HepG2 (cell line): ENCODE measurements around the gene UAP1L1. TPM values are rescaled to one million over a fixed set of nuclear protein-coding genes. Genes with fewer than 3 reads are reported as not detected.
A peak's percentile ranks its signal among the peaks of the same experiment; 100 is the strongest.

Source experiments
- AGO1 ChIP-seq: fragments of 200-400 bp; formaldehyde crosslinking; IDR thresholded peaks from 2 replicates; pipeline ENCODE4 v1.6.1; 2017; ENCODE audit warnings: mild to moderate bottlenecking, low read depth, low read length, moderate library complexity; ENCODE audit not compliant: poor library complexity, severe bottlenecking
- ASH2L ChIP-seq: fragments of 300-600, 200-600 bp; sonication (generic); IDR thresholded peaks from 2 replicates; pipeline ENCODE4 v1.7.0; 2017; ENCODE audit warnings: low read depth, mild to moderate bottlenecking, moderate library complexity, mixed read lengths, low read length; ENCODE audit not compliant: insufficient read length
- GABPB1 ChIP-seq: IDR thresholded peaks from 2 replicates; pipeline ENCODE4 v1.6.1; 2016; ENCODE audit warnings: mild to moderate bottlenecking, missing genetic modification reagents, moderate library complexity, missing compliant biosample characterization
- HOXA3 ChIP-seq: sonication (generic); formaldehyde crosslinking; IDR thresholded peaks from 2 replicates; pipeline ENCODE4 v1.5.0; 2020; ENCODE audit warnings: missing genetic modification reagents
- KDM3A ChIP-seq: IDR thresholded peaks from 2 replicates; pipeline ENCODE4 v1.6.1; 2018; ENCODE audit warnings: low read depth, missing compliant biosample characterization
- TAF1 ChIP-seq: sonication (generic); formaldehyde crosslinking; IDR thresholded peaks from 2 replicates; pipeline ENCODE4 v1.4.0; 2020; ENCODE audit warnings: missing genetic modification reagents
- THAP11 ChIP-seq: IDR thresholded peaks from 2 replicates; pipeline ENCODE4 v1.6.1; 2016; ENCODE audit warnings: missing biosample characterization, missing genetic modification reagents
- ZC3H13 ChIP-seq: sonication (generic); formaldehyde crosslinking; IDR thresholded peaks from 2 replicates; pipeline ENCODE4 v1.8.1; 2023; ENCODE audit warnings: mild to moderate bottlenecking, missing genetic modification reagents, moderate library complexity
- ZFX ChIP-seq: sonication (generic); formaldehyde crosslinking; IDR thresholded peaks from 2 replicates; pipeline ENCODE4 v1.4.0; 2020; ENCODE audit warnings: mild to moderate bottlenecking, low read depth, missing genetic modification reagents, moderate library complexity
- ZFY ChIP-seq: sonication (generic); formaldehyde crosslinking; IDR thresholded peaks from 2 replicates; pipeline ENCODE4 v1.4.0; 2020; ENCODE audit warnings: missing genetic modification reagents
- ZNF687 ChIP-seq: sonication (generic); formaldehyde crosslinking; IDR thresholded peaks from 2 replicates; pipeline ENCODE4 v1.5.1; 2020; ENCODE audit warnings: mild to moderate bottlenecking, missing genetic modification reagents, moderate library complexity
- ZNF749 ChIP-seq: sonication (generic); formaldehyde crosslinking; IDR thresholded peaks from 2 replicates; pipeline ENCODE4 v1.8.0; 2022; ENCODE audit warnings: mild to moderate bottlenecking, missing genetic modification reagents, moderate library complexity, borderline replicate concordance
- polyA plus RNA-seq, 8 experiments: library from polyadenylated mRNA; depleted of rRNA in 3 of 8; stranded (reverse) in 7 of 8; unstranded in 1 of 8; fragments of >200 nt; fragmentation: Illumina TruSeq in 4 of 8; extraction: Trizol in 4 of 8; gene quantifications; 2 replicates each; pipeline versions ENCODE4 v1.2.1 to v1.2.3, GENCODE V29; 2011 to 2016; ENCODE audit warnings: low read depth in 4 of 8, missing spikeins in 1 of 8, mixed read lengths in 1 of 8; ENCODE audit not compliant: insufficient read depth in 1 of 8
- total RNA-seq, 5 experiments: library from RNA; depleted of rRNA; stranded (reverse); fragments of >200 nt; fragmentation: Illumina TruSeq; extraction: Trizol; gene quantifications; 2 replicates each; pipeline ENCODE4 v1.2.3, GENCODE V29; 2016; ENCODE audit warnings: low read depth in 1 of 5
- TF ChIP-seq, protein P1 (sequence below): sonication (generic); formaldehyde crosslinking; IDR thresholded peaks from 2 replicates; pipeline ENCODE4 v1.4.0; 2020; ENCODE audit warnings: mild to moderate bottlenecking, missing genetic modification reagents
- TF ChIP-seq, protein P2 (sequence below): sonication (generic); formaldehyde crosslinking; IDR thresholded peaks from 2 replicates; pipeline ENCODE4 v1.5.0; 2020; ENCODE audit warnings: mild to moderate bottlenecking, missing genetic modification reagents
- TF ChIP-seq, protein P3 (sequence below): IDR thresholded peaks from 2 replicates; pipeline ENCODE4 v1.6.1; 2016; ENCODE audit warnings: missing compliant biosample characterization, missing genetic modification reagents, borderline replicate concordance
- TF ChIP-seq, protein P4 (sequence below): sonication (generic); formaldehyde crosslinking; IDR thresholded peaks from 2 replicates; pipeline ENCODE4 v1.8.0; 2022; ENCODE audit warnings: low read depth, missing genetic modification reagents

The UAP1L1 gene
- total and polyA plus RNA-seq, 2 of the 13 experiments (the other 11 are each of a cell fraction or from before 2014, with no cell fraction given) = 5.4 to 6.4 TPM

DNA sequence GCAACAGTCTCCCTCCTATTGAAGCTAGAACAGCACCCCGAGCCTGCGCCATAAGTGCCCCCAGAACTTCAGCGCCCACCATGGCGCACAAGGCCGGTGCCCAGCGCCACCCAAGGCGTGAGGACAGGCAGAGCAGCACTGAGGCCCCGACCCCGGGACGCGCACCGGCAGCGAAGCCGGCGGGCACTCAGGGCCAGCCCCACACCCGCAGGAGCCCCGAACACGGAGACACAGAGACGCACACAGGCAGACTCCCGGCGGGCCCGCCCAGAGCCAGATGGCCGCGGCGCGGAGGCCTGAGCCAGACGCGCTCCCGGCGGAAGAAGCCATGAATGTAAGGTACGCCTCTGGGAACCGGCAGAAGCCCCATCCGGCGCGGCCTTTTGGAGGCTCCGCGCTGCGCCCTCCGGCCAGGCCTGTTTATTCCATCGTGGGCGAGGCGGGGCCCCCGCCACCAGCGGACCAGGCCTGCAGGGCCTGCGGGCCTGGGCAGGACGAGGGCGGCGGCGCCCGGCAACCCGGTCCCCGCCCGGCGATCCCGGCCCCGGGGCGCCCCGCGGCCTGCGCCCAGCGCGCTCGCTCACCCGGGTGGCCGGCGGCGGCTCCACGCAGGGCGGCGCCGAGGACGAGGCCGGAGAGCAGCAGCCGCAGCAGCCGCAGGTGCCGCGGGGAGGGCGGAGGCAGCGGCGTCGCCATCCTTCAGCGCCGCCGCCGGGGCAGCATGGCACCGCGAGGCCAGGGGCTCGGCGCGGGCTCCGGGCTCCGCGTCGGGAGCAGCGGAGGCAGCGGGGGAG lies 31.8 kb upstream of the UAP1L1 start (continued):
- TF ChIP-seq, protein P1, sequence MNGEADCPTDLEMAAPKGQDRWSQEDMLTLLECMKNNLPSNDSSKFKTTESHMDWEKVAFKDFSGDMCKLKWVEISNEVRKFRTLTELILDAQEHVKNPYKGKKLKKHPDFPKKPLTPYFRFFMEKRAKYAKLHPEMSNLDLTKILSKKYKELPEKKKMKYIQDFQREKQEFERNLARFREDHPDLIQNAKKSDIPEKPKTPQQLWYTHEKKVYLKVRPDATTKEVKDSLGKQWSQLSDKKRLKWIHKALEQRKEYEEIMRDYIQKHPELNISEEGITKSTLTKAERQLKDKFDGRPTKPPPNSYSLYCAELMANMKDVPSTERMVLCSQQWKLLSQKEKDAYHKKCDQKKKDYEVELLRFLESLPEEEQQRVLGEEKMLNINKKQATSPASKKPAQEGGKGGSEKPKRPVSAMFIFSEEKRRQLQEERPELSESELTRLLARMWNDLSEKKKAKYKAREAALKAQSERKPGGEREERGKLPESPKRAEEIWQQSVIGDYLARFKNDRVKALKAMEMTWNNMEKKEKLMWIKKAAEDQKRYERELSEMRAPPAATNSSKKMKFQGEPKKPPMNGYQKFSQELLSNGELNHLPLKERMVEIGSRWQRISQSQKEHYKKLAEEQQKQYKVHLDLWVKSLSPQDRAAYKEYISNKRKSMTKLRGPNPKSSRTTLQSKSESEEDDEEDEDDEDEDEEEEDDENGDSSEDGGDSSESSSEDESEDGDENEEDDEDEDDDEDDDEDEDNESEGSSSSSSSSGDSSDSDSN (CRISPR knock-in tag) = peak; percentile 46; the same call in 1 of the 2 replicates
- TF ChIP-seq AGO1 (no peak), ZNF687 (CRISPR knock-in tag) (0 out of 2 replicates have a peak, but pooled peaks have one; percentile 18), KDM3A (CRISPR knock-in tag) (no peak), THAP11 (0 out of 2 replicates have a peak, but pooled peaks have one; percentile 6), HOXA3 (CRISPR knock-in tag) (no peak), ZFX (CRISPR knock-in tag) (peak; percentile 59), ZFY (CRISPR knock-in tag) (peak; percentile 57), ZNF749 (CRISPR knock-in tag) (no peak), ASH2L (no peak), GABPB1 (CRISPR knock-in tag) (peak; percentile 33; the same call in 1 of the 2 replicates), TAF1 (CRISPR knock-in tag) (no peak), ZC3H13 (0 out of 2 replicates have a peak, but pooled peaks have one; percentile 32)
- TF ChIP-seq, protein P2, sequence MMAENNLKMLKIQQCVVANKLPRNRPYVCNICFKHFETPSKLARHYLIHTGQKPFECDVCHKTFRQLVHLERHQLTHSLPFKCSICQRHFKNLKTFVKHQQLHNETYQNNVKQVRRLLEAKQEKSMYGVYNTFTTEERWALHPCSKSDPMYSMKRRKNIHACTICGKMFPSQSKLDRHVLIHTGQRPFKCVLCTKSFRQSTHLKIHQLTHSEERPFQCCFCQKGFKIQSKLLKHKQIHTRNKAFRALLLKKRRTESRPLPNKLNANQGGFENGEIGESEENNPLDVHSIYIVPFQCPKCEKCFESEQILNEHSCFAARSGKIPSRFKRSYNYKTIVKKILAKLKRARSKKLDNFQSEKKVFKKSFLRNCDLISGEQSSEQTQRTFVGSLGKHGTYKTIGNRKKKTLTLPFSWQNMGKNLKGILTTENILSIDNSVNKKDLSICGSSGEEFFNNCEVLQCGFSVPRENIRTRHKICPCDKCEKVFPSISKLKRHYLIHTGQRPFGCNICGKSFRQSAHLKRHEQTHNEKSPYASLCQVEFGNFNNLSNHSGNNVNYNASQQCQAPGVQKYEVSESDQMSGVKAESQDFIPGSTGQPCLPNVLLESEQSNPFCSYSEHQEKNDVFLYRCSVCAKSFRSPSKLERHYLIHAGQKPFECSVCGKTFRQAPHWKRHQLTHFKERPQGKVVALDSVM (CRISPR knock-in tag) = no peak
- TF ChIP-seq, protein P3, sequence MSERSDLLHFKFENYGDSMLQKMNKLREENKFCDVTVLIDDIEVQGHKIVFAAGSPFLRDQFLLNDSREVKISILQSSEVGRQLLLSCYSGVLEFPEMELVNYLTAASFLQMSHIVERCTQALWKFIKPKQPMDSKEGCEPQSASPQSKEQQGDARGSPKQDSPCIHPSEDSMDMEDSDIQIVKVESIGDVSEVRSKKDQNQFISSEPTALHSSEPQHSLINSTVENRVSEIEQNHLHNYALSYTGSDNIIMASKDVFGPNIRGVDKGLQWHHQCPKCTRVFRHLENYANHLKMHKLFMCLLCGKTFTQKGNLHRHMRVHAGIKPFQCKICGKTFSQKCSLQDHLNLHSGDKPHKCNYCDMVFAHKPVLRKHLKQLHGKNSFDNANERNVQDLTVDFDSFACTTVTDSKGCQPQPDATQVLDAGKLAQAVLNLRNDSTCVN = no peak
- TF ChIP-seq, protein P4, sequence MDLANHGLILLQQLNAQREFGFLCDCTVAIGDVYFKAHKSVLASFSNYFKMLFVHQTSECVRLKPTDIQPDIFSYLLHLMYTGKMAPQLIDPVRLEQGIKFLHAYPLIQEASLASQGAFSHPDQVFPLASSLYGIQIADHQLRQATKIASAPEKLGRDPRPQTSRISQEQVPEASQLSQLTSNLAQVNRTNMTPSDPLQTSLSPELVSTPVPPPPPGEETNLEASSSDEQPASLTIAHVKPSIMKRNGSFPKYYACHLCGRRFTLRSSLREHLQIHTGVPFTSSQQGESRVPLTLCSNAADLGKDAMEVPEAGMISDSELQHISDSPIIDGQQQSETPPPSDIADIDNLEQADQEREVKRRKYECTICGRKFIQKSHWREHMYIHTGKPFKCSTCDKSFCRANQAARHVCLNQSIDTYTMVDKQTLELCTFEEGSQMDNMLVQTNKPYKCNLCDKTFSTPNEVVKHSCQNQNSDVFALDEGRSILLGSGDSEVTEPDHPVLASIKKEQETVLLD (CRISPR knock-in tag) = peak; percentile 1; the same call in 1 of the 2 replicates
